ENCODE results near the gene C4orf50. TPM values are rescaled to one million over a fixed set of nuclear protein-coding genes. Genes with fewer than 3 reads are reported as not detected.

The C4orf50 gene
- total RNA-seq, 1 donor from 2014 or later, result 0.09 TPM

DNA sequence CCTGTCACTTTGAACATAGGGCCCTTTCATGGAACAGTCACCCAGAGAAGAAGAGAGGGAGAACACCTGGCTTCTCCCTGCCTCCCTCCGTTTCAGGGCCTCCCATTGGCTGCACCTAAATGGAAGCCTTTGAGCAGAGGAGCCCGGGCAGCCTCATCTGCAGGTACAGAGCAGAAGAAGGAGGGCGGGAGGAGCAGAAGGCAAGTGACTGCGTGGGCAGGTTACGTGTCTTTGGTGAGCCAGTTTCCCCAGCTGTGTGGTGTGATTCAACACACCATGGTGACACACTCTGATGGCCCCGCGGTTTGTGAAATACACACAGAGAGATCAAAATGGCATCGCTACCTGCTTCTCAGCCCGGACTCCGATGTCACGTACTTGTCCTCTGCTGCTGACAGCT, 431 bp downstream of the C4orf50 start:
- H3K36me3 ChIP-seq, result no peaks in the 10 kb centered on the region
- H3K4me3 ChIP-seq, result no peak overlapping the region
- no peak overlapping the region for H3K27ac ChIP-seq
- TF ChIP-seq, protein P1, sequence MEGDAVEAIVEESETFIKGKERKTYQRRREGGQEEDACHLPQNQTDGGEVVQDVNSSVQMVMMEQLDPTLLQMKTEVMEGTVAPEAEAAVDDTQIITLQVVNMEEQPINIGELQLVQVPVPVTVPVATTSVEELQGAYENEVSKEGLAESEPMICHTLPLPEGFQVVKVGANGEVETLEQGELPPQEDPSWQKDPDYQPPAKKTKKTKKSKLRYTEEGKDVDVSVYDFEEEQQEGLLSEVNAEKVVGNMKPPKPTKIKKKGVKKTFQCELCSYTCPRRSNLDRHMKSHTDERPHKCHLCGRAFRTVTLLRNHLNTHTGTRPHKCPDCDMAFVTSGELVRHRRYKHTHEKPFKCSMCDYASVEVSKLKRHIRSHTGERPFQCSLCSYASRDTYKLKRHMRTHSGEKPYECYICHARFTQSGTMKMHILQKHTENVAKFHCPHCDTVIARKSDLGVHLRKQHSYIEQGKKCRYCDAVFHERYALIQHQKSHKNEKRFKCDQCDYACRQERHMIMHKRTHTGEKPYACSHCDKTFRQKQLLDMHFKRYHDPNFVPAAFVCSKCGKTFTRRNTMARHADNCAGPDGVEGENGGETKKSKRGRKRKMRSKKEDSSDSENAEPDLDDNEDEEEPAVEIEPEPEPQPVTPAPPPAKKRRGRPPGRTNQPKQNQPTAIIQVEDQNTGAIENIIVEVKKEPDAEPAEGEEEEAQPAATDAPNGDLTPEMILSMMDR (IDR thresholded peaks at IDR 0.05), result no peak
- H3K27me3 ChIP-seq (ENCODE audit: low read depth), result peaks cover 12% of the 10 kb centered on the region
- intact Hi-C loops (cut with DNase I), result no loop called here
- no peaks in the 10 kb centered on the region for H3K9me3 ChIP-seq
- ATAC-seq (no peak), DNase-seq (no peak)
- H3K4me1 ChIP-seq, result no peaks in the 10 kb centered on the region

DNA sequence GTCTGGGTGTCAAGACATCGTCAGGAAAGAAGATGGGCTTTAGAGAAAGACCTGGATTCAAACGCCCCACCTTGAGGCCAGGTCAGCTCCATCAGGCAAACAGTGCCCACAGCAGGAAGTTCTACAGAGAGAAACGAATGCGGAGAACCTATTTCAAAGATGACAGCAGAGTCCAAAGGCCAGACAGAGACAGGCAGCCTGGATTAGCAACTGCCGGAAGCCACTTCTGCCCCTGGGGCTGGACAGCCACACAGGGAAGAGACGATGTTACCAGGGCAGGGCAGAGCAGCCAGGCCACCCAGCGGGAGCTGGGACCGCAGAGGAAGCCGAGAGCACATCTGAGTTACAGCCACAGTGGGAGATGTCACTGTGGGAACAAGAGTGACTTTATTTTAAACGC, 1.2 kb downstream of the C4orf50 start:
- Histone ChIP-seq H3K27me3 (ENCODE audit: low read depth) (peaks cover 12% of the 10 kb centered on the region), H3K9me3 (no peaks in the 10 kb centered on the region), H3K4me3 (no peak overlapping the region), H3K27ac (no peak overlapping the region), H3K36me3 (no peaks in the 10 kb centered on the region), H3K4me1 (no peaks in the 10 kb centered on the region)
- DNase-seq (no peak), ATAC-seq (no peak)
- intact Hi-C loops (cut with DNase I), result no loop called here
- TF ChIP-seq, protein P1 (IDR thresholded peaks at IDR 0.05), result no peak

DNA sequence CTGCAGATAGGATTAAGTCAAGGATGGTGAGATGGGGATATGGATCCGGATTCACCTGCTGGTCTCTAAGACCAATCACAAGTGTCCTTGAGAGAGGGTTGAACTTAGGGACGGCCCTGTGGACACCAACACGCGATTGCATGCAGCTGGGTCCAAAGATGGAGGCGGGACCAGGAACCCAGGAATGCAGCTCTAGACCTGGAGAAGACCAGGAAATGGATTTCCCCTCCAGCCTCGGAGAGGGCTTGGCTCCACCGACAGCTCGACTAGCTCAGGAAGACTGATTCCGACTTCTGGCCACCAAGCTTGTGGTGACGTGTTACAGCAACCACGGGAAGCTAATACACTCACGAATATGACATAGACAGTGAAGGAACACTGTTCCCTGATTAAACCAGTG, 4.7 kb downstream of the C4orf50 start:
- intact Hi-C loops (cut with DNase I), result no loop called here
- ATAC-seq, result no peak
- Histone ChIP-seq H3K27me3 (ENCODE audit: low read depth) (peaks cover 21% of the 10 kb centered on the region), H3K27ac (no peak overlapping the region), H3K9me3 (no peaks in the 10 kb centered on the region), H3K36me3 (no peaks in the 10 kb centered on the region), H3K4me1 (no peaks in the 10 kb centered on the region), H3K4me3 (no peak overlapping the region)
- DNase-seq, result no peak
- TF ChIP-seq, protein P1 (IDR thresholded peaks at IDR 0.05), result no peak

GRCh38 chr4:6012200-6012599, 6.0 kb downstream of the C4orf50 start:
- TF ChIP-seq, protein P1 (IDR thresholded peaks at IDR 0.05), result no peak
- no peaks in the 10 kb centered on the region for H3K36me3 ChIP-seq
- H3K27me3 ChIP-seq (ENCODE audit: low read depth), result peaks cover 33% of the 10 kb centered on the region
- no peaks in the 10 kb centered on the region for H3K4me1 ChIP-seq
- H3K27ac ChIP-seq, result no peak overlapping the region
- intact Hi-C loops (cut with DNase I), result no loop called here
- no peaks in the 10 kb centered on the region for H3K9me3 ChIP-seq
- no peak for DNase-seq
- ATAC-seq, result no peak
- H3K4me3 ChIP-seq, result no peak overlapping the region

DNA sequence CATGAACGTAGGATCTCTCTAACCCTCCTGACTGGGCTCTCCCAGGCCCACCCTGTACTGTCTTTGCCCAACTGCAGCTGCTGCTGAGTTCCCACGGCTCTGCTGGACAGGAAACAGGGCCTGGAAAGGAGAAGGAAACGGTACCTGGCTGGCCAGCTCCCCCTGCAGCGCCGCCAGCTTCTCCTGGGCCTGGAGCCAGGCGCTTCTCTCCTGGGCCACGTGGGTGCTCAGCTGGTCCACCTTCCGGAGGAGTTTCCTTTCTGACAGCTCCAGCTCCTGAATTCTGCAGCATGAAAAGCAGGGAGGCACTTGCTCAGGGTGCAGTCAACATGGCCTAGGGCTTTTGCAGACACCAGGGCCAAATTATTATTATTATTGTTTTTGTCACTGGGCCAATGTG, 6.5 kb downstream of the C4orf50 start:
- DNase-seq, result peak; percentile 59
- no peak overlapping the region for H3K27ac ChIP-seq
- H3K36me3 ChIP-seq, result no peaks in the 10 kb centered on the region
- no peaks in the 10 kb centered on the region for H3K9me3 ChIP-seq
- intact Hi-C loops (cut with DNase I), result no loop called here
- TF ChIP-seq, protein P1 (IDR thresholded peaks at IDR 0.05), result no peak
- H3K4me3 ChIP-seq, result no peak overlapping the region
- no peaks in the 10 kb centered on the region for H3K4me1 ChIP-seq
- peaks cover 33% of the 10 kb centered on the region for H3K27me3 ChIP-seq (ENCODE audit: low read depth)
- ATAC-seq, result peak; percentile 41 to 66

GRCh38 chr4:6011271-6011671, 7.0 kb downstream of the C4orf50 start:
- Histone ChIP-seq H3K4me3 (no peak overlapping the region), H3K27ac (no peak overlapping the region), H3K27me3 (ENCODE audit: low read depth) (peaks cover 33% of the 10 kb centered on the region), H3K36me3 (no peaks in the 10 kb centered on the region), H3K9me3 (no peaks in the 10 kb centered on the region), H3K4me1 (no peaks in the 10 kb centered on the region)
- TF ChIP-seq, protein P1 (IDR thresholded peaks at IDR 0.05), result no peak
- intact Hi-C loops (cut with DNase I), result no loop called here
- no peak for ATAC-seq
- DNase-seq, result no peak
